Lung (tissue), 12 donors: ENCODE data around the gene NPW. TPM values are rescaled to one million over a fixed set of nuclear protein-coding genes. Genes with fewer than 3 reads are reported as not detected.

ENCODE experiments used
- ATAC-seq: fragments of 200-7000 bp; cut with Tn5 transposase; one replicate; pipeline ENCODE4 v1.9.1; 2020; ENCODE audit warnings: moderate number of reproducible peaks; ENCODE audit not compliant: insufficient read depth, low FRiP score
- DNase-seq, 3 donors: peaks; one replicate each; pipeline ENCODE4 v3.0.0-alpha.2; 2013 to 2017
- H3K27ac ChIP-seq, 2 donors: one replicate each; pipeline ENCODE4 v1.5.1; 2013; ENCODE audit warnings: mild to moderate bottlenecking in 2 of 2, moderate library complexity in 2 of 2, control low read depth in 1 of 2, inconsistent platforms in 1 of 2, low read depth in 1 of 2, low read length in 1 of 2
- H3K27me3 ChIP-seq, 3 donors: one replicate each; pipeline ENCODE4 v1.5.1; 2013; ENCODE audit warnings: low read length in 2 of 3; ENCODE audit not compliant: control insufficient read depth in 3 of 3, insufficient read depth in 3 of 3
- H3K36me3 ChIP-seq, 4 donors: one replicate each; pipeline ENCODE4 v1.5.1; 2013; ENCODE audit warnings: low read length in 4 of 4, mild to moderate bottlenecking in 1 of 4, moderate library complexity in 1 of 4; ENCODE audit not compliant: control insufficient read depth in 4 of 4, insufficient read depth in 4 of 4
- H3K4me1 ChIP-seq, 5 donors: one replicate each; pipeline ENCODE4 v1.5.1; 2013; ENCODE audit warnings: low read length in 5 of 5, mild to moderate bottlenecking in 2 of 5, moderate library complexity in 1 of 5; ENCODE audit not compliant: control insufficient read depth in 5 of 5, insufficient read depth in 5 of 5
- H3K4me3 ChIP-seq: one replicate; pipeline ENCODE4 v1.5.1; 2013; ENCODE audit warnings: mild to moderate bottlenecking, control low read depth, moderate library complexity
- H3K9ac ChIP-seq, 2 donors: one replicate each; pipeline ENCODE4 v1.5.1; 2013; ENCODE audit warnings: low read length in 2 of 2, control low read depth in 1 of 2; ENCODE audit not compliant: insufficient read depth in 1 of 2
- H3K9me3 ChIP-seq, 4 donors: one replicate each; pipeline ENCODE4 v1.5.1; 2013; ENCODE audit warnings: low read length in 3 of 4, mild to moderate bottlenecking in 1 of 4, moderate library complexity in 1 of 4; ENCODE audit not compliant: control insufficient read depth in 4 of 4, insufficient read depth in 3 of 4
- CTCF ChIP-seq: IDR thresholded peaks from 2 replicates; pipeline ENCODE4 v1.5.1; 2012; ENCODE audit warnings: mild to moderate bottlenecking; ENCODE audit errors: control extremely low read depth, extremely low read depth
- WGBS, 2 donors: extraction: QIAGEN DNeasy Blood & Tissue Kit; methylation state at CpG; one replicate each; pipeline ENCODE4 v1.1.7; 2013; 5-methylcytosine and 5-hydroxymethylcytosine counted together
- polyA plus RNA-seq, 2 donors: library from polyadenylated mRNA; stranded (reverse); fragments of 200-250 nt; gene quantifications; one replicate each; pipeline ENCODE4 v1.2.1, GENCODE V29; 2013
- total RNA-seq, 2 donors: library from RNA; depleted of rRNA in 1 of 2; stranded (reverse); fragments of >200 nt in 1 of 2; gene quantifications; one replicate each; pipeline ENCODE4 v1.2.1, GENCODE V29; 2014 to 2021
- donor health status: control.
- donor health status: control.
- donor health status: Bipolar disorder and iron deficiency.
- donor health status: healthy.
- donor health status: DM: yes; HTN: yes; CAD: no.

Gene NPW
- total and polyA plus RNA-seq, 4 donors = 0.12 to 1.3 (median 0.53) TPM

GRCh38 chr16:2037647-2038381 is 18.2 kb downstream of the NPW start:
- Histone ChIP-seq H3K27me3 (no peaks in the 10 kb centered on the region), H3K9me3 (no peaks in the 10 kb centered on the region), H3K36me3 (peaks cover 0 to 23% (median 12%) of the 10 kb centered on the region in 4 donors), H3K27ac (peak overlapping the region; percentile 70 to 91), H3K4me3 (no peak overlapping the region), H3K4me1 (peaks cover 3 to 93% (median 63%) of the 10 kb centered on the region in 5 donors), H3K9ac (peak overlapping the region in 1 of 2 donors; percentile 68)
- no peak for TF ChIP-seq CTCF
- DNase-seq (no peak), ATAC-seq (no peak)
- WGBS, 2 donors = 70 to 78% methylated on average over 29 of the region's 29 CpGs

- ATAC-seq (no peak), DNase-seq (peak; percentile 93 to 97 (median 96))
- Histone ChIP-seq H3K27me3 (no peaks in the 10 kb centered on the region), H3K36me3 (peaks cover 0 to 20% (median 12%) of the 10 kb centered on the region in 4 donors), H3K27ac (peak overlapping the region; percentile 70 to 89), H3K9ac (no peak overlapping the region), H3K4me1 (peaks cover 3 to 93% (median 70%) of the 10 kb centered on the region in 5 donors), H3K9me3 (no peaks in the 10 kb centered on the region), H3K4me3 (no peak overlapping the region)
- 62 to 66% methylated on average over 41 of the region's 41 CpGs for WGBS, 2 donors
- no peak for TF ChIP-seq CTCF
These were observed 19.0 kb downstream of the NPW start for GRCh38 chr16:2038382-2039231.

- Histone ChIP-seq H3K9me3 (no peaks in the 10 kb centered on the region), H3K4me1 (peaks cover 3 to 89% (median 70%) of the 10 kb centered on the region in 5 donors), H3K4me3 (no peak overlapping the region), H3K36me3 (peaks cover 0 to 20% (median 12%) of the 10 kb centered on the region in 4 donors), H3K27me3 (no peaks in the 10 kb centered on the region), H3K27ac (peak overlapping the region; percentile 70 to 89), H3K9ac (no peak overlapping the region)
- 37 to 56% methylated on average over 29 of the region's 29 CpGs for WGBS, 2 donors
- TF ChIP-seq CTCF = no peak
- ATAC-seq (no peak), DNase-seq (peak; percentile 99 to 100 (median 99))
These were observed 19.9 kb downstream of the NPW start for GRCh38 chr16:2039274-2040031.
